ENCODE data around the gene DYNLRB1.

- TF ChIP-seq CTCF (CRISPR knock-in tag; IDR thresholded peaks at IDR 0.05), result peak; percentile 94
- TF ChIP-seq ZBTB26 (CRISPR knock-in tag; IDR thresholded peaks at IDR 0.05; ENCODE audit: borderline replicate concordance), result no peak
- TF ChIP-seq EP300 (IDR thresholded peaks at IDR 0.05; ENCODE audit: low read depth in 2 of 2, low read length in 2 of 2), result no peak
- no peak for TF ChIP-seq EP300 (CRISPR knock-in tag; IDR thresholded peaks at IDR 0.05; ENCODE audit: borderline replicate concordance)
- TF ChIP-seq ADNP (CRISPR knock-in tag; IDR thresholded peaks at IDR 0.05), result no peak
- TF ChIP-seq JUN (CRISPR knock-in tag; IDR thresholded peaks at IDR 0.05), result no peak
- no peak for TF ChIP-seq KLF9 (CRISPR knock-in tag; IDR thresholded peaks at IDR 0.05; ENCODE audit: low read depth)
- TF ChIP-seq ZNF891 (CRISPR knock-in tag; IDR thresholded peaks at IDR 0.05), result no peak
- 0 out of 2 replicates have a peak, but pooled peaks have one; percentile 20 for TF ChIP-seq BRCA1 (CRISPR knock-in tag; IDR thresholded peaks at IDR 0.05)
- TF ChIP-seq FOXP1 (IDR thresholded peaks at IDR 0.05), result no peak
- no peak for TF ChIP-seq FOXP1 (CRISPR knock-in tag; IDR thresholded peaks at IDR 0.05)
- TF ChIP-seq, protein P1, sequence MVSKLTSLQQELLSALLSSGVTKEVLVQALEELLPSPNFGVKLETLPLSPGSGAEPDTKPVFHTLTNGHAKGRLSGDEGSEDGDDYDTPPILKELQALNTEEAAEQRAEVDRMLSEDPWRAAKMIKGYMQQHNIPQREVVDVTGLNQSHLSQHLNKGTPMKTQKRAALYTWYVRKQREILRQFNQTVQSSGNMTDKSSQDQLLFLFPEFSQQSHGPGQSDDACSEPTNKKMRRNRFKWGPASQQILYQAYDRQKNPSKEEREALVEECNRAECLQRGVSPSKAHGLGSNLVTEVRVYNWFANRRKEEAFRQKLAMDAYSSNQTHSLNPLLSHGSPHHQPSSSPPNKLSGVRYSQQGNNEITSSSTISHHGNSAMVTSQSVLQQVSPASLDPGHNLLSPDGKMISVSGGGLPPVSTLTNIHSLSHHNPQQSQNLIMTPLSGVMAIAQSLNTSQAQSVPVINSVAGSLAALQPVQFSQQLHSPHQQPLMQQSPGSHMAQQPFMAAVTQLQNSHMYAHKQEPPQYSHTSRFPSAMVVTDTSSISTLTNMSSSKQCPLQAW (CRISPR knock-in tag; IDR thresholded peaks at IDR 0.05), result no peak
- TF ChIP-seq E2F5 (CRISPR knock-in tag; conservative IDR thresholded peaks at IDR 0.05), result no peak
- TF ChIP-seq ZNF737 (CRISPR knock-in tag; IDR thresholded peaks at IDR 0.05; ENCODE audit: borderline replicate concordance), result no peak
- TF ChIP-seq ZNF292 (CRISPR knock-in tag; IDR thresholded peaks at IDR 0.05; ENCODE audit: borderline replicate concordance, low read depth), result no peak
Measured at GRCh38 chr20:34473262-34473883, 42.8 kb upstream of the DYNLRB1 start.

All from HepG2 (cell line).